GM12872 (cell line): Measurements from ENCODE around the gene BPI.

Source experiments
- CTCF ChIP-seq: IDR thresholded peaks from 3 replicates; pipeline ENCODE4 v1.5.1; 2011; ENCODE audit warnings: low read depth, mild to moderate bottlenecking, low read length, moderate library complexity; ENCODE audit not compliant: insufficient read depth

The BPI gene

GRCh38 chr20:38270869-38271605, 32.9 kb upstream of the BPI start:
- TF ChIP-seq CTCF, result no peak

DNA sequence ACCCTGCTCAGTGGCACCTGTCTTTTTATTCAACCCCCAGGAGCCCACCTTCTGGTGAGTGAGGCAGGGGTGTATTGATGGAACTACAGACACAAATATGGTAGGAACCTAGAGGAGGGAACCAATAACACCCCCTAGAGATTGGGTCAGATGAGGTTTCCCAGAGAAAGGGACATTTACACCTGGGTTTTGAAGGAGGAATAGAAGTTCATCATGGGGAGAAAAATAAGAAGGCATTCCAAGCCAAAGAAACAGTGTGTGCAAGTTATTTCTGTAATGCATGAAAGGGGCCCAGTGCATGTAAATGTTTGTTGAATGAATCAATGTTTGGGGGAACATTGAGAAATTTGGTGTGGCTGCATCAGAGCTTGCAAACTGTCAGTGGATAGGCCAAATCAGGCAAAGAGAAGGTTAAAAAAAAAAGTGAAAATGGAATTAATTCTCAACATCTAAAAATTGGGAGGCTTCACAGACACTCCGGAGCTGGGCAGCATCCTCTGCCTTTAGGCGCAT, 32.3 kb upstream of the BPI start:
- no peak for TF ChIP-seq CTCF

GRCh38 chr20:38272398-38272797, 31.6 kb upstream of the BPI start:
- no peak for TF ChIP-seq CTCF

DNA sequence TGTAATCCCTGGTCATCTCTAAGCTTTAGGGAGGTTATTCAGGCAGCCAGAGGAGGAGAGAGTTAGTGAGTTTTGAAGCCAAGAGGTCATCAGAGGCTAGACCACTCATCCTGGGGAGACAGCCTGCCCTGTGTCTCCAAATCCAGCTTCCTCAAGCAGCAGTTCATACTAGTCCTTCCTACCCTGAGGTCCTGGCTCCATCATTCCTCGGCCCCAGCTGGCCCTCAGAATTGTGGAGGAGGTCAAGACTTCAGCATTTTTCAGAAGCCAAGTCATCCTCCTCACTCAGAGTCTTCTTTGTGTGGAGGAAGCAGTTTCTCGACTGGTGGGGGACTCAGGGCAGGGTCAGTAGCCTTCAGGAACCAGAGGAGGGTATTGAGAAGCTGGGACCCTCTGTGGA, 31.0 kb upstream of the BPI start:
- no peak for TF ChIP-seq CTCF

GRCh38 chr20:38275815-38276550, 28.0 kb upstream of the BPI start:
- no peak for TF ChIP-seq CTCF

DNA sequence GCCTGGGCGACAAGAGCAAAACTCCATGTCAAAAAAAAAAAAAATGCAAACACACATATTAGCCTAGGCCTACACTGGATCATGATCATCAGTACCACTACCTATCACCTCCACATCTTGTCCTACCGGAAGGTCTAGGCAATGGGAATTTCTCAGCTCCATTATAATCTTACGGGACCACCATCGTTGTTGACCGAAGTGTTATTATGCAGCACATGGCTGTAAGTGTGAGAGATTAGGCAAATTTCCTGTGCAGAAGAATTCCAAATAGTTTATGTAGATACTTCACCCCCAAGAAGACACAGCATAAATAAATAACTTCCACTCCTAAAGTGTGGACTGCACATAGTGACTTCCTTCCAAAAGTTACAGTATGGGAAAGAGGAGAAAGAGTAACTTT, 26.7 kb upstream of the BPI start:
- no peak for TF ChIP-seq CTCF

GRCh38 chr20:38277691-38278090, 26.3 kb upstream of the BPI start:
- no peak for TF ChIP-seq CTCF
